ENCODE data around the gene GGT6.

The GGT6 gene

GRCh38 chr17:4516735-4517134 lies 43.6 kb downstream of the GGT6 start:
- no peaks in the 10 kb centered on the region for H3K9me3 ChIP-seq (ENCODE audit: control insufficient read depth, insufficient read depth, low read depth, low read length)
- no peak overlapping the region for H3K27ac ChIP-seq (ENCODE audit: low read depth, low read length)
- no peaks in the 10 kb centered on the region for H3K36me3 ChIP-seq (ENCODE audit: control insufficient read depth, insufficient read depth, low read length)
- H3K4me3 ChIP-seq (ENCODE audit: low read depth, low read length): no peak overlapping the region
- H3K27me3 ChIP-seq (ENCODE audit: control insufficient read depth, insufficient read depth, low read length): peaks cover 8% of the 10 kb centered on the region; the same call in 1 of the 2 replicates
- H3K9ac ChIP-seq (ENCODE audit: low read length): no peak overlapping the region
- H3K4me1 ChIP-seq (ENCODE audit: control insufficient read depth, insufficient read depth, low read length): peaks cover 18% of the 10 kb centered on the region

DNA sequence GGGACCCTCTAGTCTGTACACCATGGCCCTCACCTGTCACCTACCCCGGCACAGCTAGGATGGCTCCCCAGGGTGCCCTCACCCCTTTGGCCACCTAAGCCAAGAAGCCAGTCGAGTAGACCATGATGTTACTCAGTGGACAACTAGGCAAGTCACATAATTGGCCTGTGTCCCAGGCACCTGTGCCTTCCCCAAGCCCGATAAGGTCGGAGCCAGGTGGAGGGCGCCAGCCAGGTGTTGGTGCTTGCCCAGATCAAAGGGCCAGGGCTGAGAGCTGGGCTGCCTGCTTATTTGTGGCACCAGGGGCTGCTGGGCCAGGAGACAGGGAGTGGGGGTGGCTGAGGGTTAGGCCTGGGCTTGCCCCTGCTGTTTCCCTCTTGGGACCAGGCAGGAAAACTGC lies 44.9 kb downstream of the GGT6 start:
- Histone ChIP-seq H3K9ac (ENCODE audit: low read length) (no peak overlapping the region), H3K36me3 (ENCODE audit: control insufficient read depth, insufficient read depth, low read length) (no peaks in the 10 kb centered on the region), H3K9me3 (ENCODE audit: control insufficient read depth, insufficient read depth, low read depth, low read length) (no peaks in the 10 kb centered on the region), H3K4me3 (ENCODE audit: low read depth, low read length) (no peak overlapping the region), H3K27me3 (ENCODE audit: control insufficient read depth, insufficient read depth, low read length) (peaks cover 9% of the 10 kb centered on the region; the same call in 1 of the 2 replicates), H3K27ac (ENCODE audit: low read depth, low read length) (no peak overlapping the region), H3K4me1 (ENCODE audit: control insufficient read depth, insufficient read depth, low read length) (peaks cover 18% of the 10 kb centered on the region)

- Histone ChIP-seq H3K9ac (ENCODE audit: low read length) (no peak overlapping the region), H3K9me3 (ENCODE audit: control insufficient read depth, insufficient read depth, low read depth, low read length) (no peaks in the 10 kb centered on the region), H3K4me1 (ENCODE audit: control insufficient read depth, insufficient read depth, low read length) (peaks cover 18% of the 10 kb centered on the region), H3K27ac (ENCODE audit: low read depth, low read length) (no peak overlapping the region), H3K36me3 (ENCODE audit: control insufficient read depth, insufficient read depth, low read length) (no peaks in the 10 kb centered on the region), H3K4me3 (ENCODE audit: low read depth, low read length) (no peak overlapping the region), H3K27me3 (ENCODE audit: control insufficient read depth, insufficient read depth, low read length) (peaks cover 7% of the 10 kb centered on the region; the same call in 1 of the 2 replicates)
Measured at GRCh38 chr17:4514779-4515178, 45.6 kb downstream of the GGT6 start.

- Histone ChIP-seq H3K9me3 (ENCODE audit: control insufficient read depth, insufficient read depth, low read depth, low read length) (no peaks in the 10 kb centered on the region), H3K4me3 (ENCODE audit: low read depth, low read length) (no peak overlapping the region), H3K27ac (ENCODE audit: low read depth, low read length) (no peak overlapping the region), H3K36me3 (ENCODE audit: control insufficient read depth, insufficient read depth, low read length) (no peaks in the 10 kb centered on the region), H3K4me1 (ENCODE audit: control insufficient read depth, insufficient read depth, low read length) (peaks cover 13% of the 10 kb centered on the region), H3K9ac (ENCODE audit: low read length) (no peak overlapping the region), H3K27me3 (ENCODE audit: control insufficient read depth, insufficient read depth, low read length) (peaks cover 7% of the 10 kb centered on the region; the same call in 1 of the 2 replicates)
Measured at GRCh38 chr17:4514206-4514605, 46.2 kb downstream of the GGT6 start.

GRCh38 chr17:4513113-4514032 lies 47.0 kb downstream of the GGT6 start:
- no peak overlapping the region for H3K9ac ChIP-seq (ENCODE audit: low read length)
- no peaks in the 10 kb centered on the region for H3K9me3 ChIP-seq (ENCODE audit: control insufficient read depth, insufficient read depth, low read depth, low read length)
- peaks cover 4% of the 10 kb centered on the region; the same call in 1 of the 2 replicates for H3K27me3 ChIP-seq (ENCODE audit: control insufficient read depth, insufficient read depth, low read length)
- peaks cover 10% of the 10 kb centered on the region; the same call in 1 of the 2 replicates for H3K4me1 ChIP-seq (ENCODE audit: control insufficient read depth, insufficient read depth, low read length)
- H3K27ac ChIP-seq (ENCODE audit: low read depth, low read length): no peak overlapping the region
- H3K36me3 ChIP-seq (ENCODE audit: control insufficient read depth, insufficient read depth, low read length): no peaks in the 10 kb centered on the region
- H3K4me3 ChIP-seq (ENCODE audit: low read depth, low read length): no peak overlapping the region

- Histone ChIP-seq H3K4me3 (ENCODE audit: low read depth, low read length) (no peak overlapping the region), H3K9me3 (ENCODE audit: control insufficient read depth, insufficient read depth, low read depth, low read length) (no peaks in the 10 kb centered on the region), H3K4me1 (ENCODE audit: control insufficient read depth, insufficient read depth, low read length) (peaks cover 10% of the 10 kb centered on the region; the same call in 1 of the 2 replicates), H3K36me3 (ENCODE audit: control insufficient read depth, insufficient read depth, low read length) (no peaks in the 10 kb centered on the region), H3K27ac (ENCODE audit: low read depth, low read length) (no peak overlapping the region), H3K9ac (ENCODE audit: low read length) (no peak overlapping the region), H3K27me3 (ENCODE audit: control insufficient read depth, insufficient read depth, low read length) (peaks cover 4% of the 10 kb centered on the region; the same call in 1 of the 2 replicates)
Measured at GRCh38 chr17:4512156-4513112, 47.9 kb downstream of the GGT6 start.

DNA sequence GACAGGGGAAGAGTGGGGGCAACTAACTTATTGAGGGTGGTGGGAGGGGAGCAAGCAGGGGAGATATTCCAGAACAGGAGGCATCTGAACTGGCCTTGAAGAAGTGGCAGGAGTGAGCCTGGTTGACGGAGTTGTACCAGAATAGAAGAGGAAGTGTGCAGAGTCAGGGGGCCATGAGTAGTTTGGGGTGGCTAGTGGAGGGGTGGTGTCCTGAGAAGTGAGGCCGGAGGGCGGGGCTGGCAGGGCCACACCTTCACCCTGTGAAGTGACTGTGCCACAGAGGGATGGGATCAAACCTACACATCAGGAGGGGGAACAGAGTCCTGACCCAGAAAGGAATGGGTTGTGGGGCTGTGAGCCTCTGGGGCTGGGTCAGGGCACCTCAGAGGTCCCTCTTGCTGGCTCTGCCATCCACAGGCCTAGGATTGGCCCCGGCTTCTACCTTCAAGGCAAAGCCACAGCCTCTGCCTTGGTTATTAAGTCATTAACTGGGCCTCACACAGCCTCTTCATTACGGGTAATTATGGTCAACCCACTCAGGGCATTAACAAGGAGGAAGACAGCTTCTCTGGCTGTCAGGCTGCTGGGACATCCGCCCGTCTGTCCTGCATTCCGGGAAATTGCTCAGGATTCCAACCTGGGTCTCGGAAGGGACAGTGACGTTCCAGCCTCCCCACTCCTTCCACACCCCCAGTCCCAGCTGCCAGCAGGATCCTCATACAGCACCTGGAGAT lies 49.0 kb downstream of the GGT6 start:
- no peak overlapping the region for H3K27ac ChIP-seq (ENCODE audit: low read depth, low read length)
- peaks cover 10% of the 10 kb centered on the region; the same call in 1 of the 2 replicates for H3K4me1 ChIP-seq (ENCODE audit: control insufficient read depth, insufficient read depth, low read length)
- H3K4me3 ChIP-seq (ENCODE audit: low read depth, low read length): no peak overlapping the region
- H3K9ac ChIP-seq (ENCODE audit: low read length): no peak overlapping the region
- H3K9me3 ChIP-seq (ENCODE audit: control insufficient read depth, insufficient read depth, low read depth, low read length): no peaks in the 10 kb centered on the region
- H3K36me3 ChIP-seq (ENCODE audit: control insufficient read depth, insufficient read depth, low read length): no peaks in the 10 kb centered on the region
- H3K27me3 ChIP-seq (ENCODE audit: control insufficient read depth, insufficient read depth, low read length): peaks cover 4% of the 10 kb centered on the region; the same call in 1 of the 2 replicates

DNA sequence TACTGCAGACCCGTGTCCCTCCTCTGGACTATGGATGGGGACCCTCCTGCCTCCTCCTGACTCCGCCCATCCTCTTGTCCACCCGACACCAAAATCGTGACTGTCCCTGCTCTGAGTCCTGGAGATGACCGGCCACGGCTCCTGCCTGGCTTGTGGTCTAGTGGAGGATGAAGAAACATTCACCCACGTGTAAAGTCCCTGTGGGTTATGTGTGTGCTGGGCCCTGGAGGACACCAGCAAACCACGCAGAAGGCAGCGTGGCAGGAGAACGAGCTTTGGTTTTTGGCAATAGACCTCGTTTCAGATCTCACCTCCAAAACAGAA lies 49.8 kb downstream of the GGT6 start:
- Histone ChIP-seq H3K9ac (ENCODE audit: low read length) (no peak overlapping the region), H3K4me3 (ENCODE audit: low read depth, low read length) (no peak overlapping the region)

DNA sequence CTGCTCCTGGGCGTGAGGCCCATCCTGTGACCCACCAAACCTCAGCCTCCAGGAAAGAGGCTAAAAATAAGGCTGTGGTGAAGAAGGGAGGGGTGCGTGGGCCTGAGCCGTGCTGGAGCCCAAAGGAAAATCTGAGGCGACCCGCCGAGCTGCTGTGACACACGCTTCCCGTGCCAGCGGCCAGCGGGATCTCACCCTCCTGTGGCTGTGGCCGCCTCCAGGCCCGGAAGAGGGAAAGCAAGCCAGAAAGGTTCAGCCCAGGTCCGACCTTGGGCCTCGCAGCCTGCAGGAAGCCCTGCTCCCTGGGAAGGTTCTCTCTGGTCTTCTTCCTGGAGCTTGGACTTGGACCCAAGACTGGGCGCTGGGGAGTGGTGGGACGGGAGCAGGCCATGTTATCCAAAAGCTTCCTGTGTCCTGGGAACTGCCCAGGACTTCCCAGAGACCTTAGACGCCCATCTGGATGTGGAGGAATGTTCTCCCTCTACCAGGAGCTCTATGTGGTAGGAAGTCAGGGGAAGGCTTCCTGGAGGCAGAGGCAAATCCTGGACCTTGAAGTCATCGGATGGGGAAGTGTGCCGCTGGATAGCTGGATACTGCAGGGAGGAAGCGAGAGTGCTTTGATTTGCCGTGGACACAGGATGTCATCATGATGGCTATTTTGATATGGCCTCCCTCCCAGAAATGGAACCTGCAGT lies 50.3 kb downstream of the GGT6 start:
- H3K27ac ChIP-seq (ENCODE audit: low read depth, low read length): no peak overlapping the region
- no peaks in the 10 kb centered on the region for H3K36me3 ChIP-seq (ENCODE audit: control insufficient read depth, insufficient read depth, low read length)
- no peaks in the 10 kb centered on the region for H3K9me3 ChIP-seq (ENCODE audit: control insufficient read depth, insufficient read depth, low read depth, low read length)
- peaks cover 12% of the 10 kb centered on the region; the same call in 1 of the 2 replicates for H3K27me3 ChIP-seq (ENCODE audit: control insufficient read depth, insufficient read depth, low read length)
- no peak overlapping the region for H3K9ac ChIP-seq (ENCODE audit: low read length)
- H3K4me3 ChIP-seq (ENCODE audit: low read depth, low read length): no peak overlapping the region
- H3K4me1 ChIP-seq (ENCODE audit: control insufficient read depth, insufficient read depth, low read length): peaks cover 15% of the 10 kb centered on the region

More for the DNA sequence above, 49.8 kb downstream of the GGT6 start:
- H3K9me3 ChIP-seq (ENCODE audit: control insufficient read depth, insufficient read depth, low read depth, low read length): no peaks in the 10 kb centered on the region
- no peak overlapping the region for H3K27ac ChIP-seq (ENCODE audit: low read depth, low read length)
- no peaks in the 10 kb centered on the region for H3K36me3 ChIP-seq (ENCODE audit: control insufficient read depth, insufficient read depth, low read length)
- peaks cover 8% of the 10 kb centered on the region; the same call in 1 of the 2 replicates for H3K27me3 ChIP-seq (ENCODE audit: control insufficient read depth, insufficient read depth, low read length)
- H3K4me1 ChIP-seq (ENCODE audit: control insufficient read depth, insufficient read depth, low read length): peaks cover 10% of the 10 kb centered on the region; the same call in 1 of the 2 replicates

DNA sequence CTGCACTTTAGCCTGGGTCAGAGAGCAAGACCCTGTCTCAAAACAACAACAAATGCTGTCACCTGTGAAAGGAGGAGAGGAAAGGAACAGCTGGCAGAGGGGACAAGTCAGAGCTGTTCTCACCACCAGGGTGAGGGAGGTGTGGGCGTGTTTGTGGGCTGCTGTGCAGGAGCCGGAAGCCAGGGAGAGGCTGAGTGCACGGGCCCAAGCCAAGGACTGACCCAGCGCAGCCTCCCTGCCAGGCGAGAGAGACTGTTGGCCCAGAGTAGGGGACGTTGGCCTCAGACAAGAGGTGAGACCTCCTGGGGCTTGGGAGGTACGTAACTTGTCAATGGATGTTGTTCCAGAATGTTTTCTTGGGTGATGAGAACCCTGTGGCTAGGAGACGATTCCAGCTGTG lies 51.0 kb downstream of the GGT6 start:
- H3K36me3 ChIP-seq (ENCODE audit: control insufficient read depth, insufficient read depth, low read length): no peaks in the 10 kb centered on the region
- no peak overlapping the region for H3K4me3 ChIP-seq (ENCODE audit: low read depth, low read length)
- peaks cover 16% of the 10 kb centered on the region for H3K4me1 ChIP-seq (ENCODE audit: control insufficient read depth, insufficient read depth, low read length)
- H3K27me3 ChIP-seq (ENCODE audit: control insufficient read depth, insufficient read depth, low read length): peaks cover 19% of the 10 kb centered on the region; the same call in 1 of the 2 replicates
- no peaks in the 10 kb centered on the region for H3K9me3 ChIP-seq (ENCODE audit: control insufficient read depth, insufficient read depth, low read depth, low read length)
- H3K27ac ChIP-seq (ENCODE audit: low read depth, low read length): no peak overlapping the region
- H3K9ac ChIP-seq (ENCODE audit: low read length): no peak overlapping the region
